RPMI7951 (cell line): ENCODE results near the gene NIPBL. TPM values are rescaled to one million over a fixed set of nuclear protein-coding genes. Genes with fewer than 3 reads are reported as not detected.
"Not testable (repeated sequence)": the region's sequence is repeated elsewhere in the genome, so short reads cannot be mapped to it uniquely, and the experiment has no call there.

ENCODE experiments used
- DNase-seq: peaks from one replicate; pipeline ENCODE4 v3.0.0-alpha.2; 2012; ENCODE audit warnings: low read depth
- total RNA-seq: library from RNA; depleted of rRNA; stranded (reverse); fragments of >200 nt; shearing (Covaris generic); gene quantifications from 2 replicates; pipeline ENCODE4 v1.2.3, GENCODE V29; 2014

NIPBL gene
- total RNA-seq, 1 experiment from 2014 or later = 21.5 TPM

DNA sequence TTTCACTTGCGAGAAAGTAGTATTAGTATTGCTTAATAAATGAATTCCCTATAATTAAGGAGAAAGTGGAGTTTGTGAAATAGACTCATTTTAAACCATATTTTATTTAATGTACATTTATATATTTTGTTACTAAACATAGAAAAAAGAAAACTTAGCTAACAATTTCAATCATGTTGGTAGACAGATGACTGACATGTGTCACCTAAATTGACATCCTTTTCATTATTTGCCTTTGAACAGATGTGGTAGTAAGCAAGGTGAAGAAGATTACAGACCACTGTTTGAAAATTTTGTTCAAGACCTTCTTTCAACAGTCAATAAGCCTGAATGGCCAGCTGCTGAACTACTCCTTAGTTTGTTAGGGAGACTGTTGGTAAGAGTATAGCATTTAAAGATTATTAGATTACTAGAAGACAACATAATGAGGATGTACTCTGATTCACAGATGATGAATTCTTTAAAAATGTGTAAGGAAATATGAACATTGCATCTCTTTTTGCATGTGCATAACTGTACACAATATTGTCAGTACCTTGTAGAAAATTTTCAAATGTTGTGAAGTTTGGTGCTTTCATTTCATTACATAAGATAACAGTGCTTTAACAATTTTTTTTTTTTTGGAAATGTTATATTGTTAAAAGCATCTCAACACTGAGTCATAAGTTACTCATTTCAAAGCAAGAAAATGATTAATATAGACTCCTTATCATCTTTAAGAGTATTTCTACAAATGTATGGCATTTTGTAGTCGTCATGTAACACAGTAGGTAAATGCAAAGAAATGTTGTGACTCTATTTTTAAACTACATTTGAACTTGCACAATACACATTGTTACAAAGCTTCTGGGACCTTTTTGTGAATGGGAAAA lies 139.5 kb downstream of the NIPBL start:
- DNase-seq = no peak

DNA sequence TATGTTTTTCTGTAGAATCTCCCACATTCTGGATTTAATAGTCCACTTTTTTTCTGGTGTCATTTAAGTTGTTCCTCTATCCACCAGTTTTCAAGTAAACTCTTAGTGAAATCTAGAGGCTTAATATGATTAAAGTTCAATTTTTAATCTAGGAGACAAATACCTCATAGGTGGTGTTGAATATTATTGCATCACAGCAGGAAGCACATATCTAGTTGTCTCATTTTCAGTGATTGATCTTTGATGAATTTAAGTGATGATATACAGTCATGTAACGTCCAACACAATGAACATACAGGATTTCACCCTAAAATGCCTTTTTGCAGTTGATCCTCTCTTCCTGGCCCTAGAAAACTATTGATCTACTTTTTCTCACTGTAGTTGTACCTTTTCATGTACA lies 152.3 kb downstream of the NIPBL start:
- no peak for DNase-seq

DNA sequence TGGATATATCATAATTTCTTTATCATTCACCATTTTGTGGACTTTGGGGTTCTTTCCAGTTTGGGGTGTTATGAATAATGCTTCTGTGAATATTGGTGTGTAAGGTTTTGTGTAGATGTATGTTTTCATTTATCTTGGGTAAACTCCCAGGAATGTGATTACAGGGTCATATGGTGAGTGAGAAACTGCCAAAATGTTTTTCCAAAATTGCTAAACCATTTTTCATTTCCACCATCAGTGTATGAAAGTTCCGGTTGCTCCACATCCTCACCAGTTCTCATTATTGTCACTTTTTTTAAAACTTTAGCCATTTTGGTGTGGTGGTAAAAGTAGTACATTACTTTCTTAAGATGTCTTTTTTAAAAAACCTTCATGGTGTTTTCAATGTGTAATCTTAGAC lies 152.9 kb downstream of the NIPBL start:
- no peak for DNase-seq

DNA sequence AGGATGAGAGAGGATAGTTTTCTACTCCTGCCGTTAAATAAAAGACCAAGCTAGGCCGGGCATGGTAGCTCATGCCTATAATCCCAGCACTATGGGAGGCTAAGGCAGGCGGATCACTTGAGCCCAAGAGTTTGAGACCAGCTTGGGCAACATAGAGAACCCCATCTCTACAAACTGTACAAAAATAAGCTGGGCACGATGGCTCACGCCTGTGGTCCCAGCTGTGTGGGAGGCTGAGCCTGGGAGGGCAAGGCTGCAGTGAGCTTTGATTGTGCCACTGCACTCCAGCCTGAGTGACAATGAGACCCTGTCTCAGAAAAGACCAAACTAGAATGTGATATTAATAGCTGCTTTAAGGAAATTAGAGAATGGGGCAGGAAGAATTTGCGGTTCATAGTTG lies 158.4 kb downstream of the NIPBL start:
- DNase-seq = no peak

DNA sequence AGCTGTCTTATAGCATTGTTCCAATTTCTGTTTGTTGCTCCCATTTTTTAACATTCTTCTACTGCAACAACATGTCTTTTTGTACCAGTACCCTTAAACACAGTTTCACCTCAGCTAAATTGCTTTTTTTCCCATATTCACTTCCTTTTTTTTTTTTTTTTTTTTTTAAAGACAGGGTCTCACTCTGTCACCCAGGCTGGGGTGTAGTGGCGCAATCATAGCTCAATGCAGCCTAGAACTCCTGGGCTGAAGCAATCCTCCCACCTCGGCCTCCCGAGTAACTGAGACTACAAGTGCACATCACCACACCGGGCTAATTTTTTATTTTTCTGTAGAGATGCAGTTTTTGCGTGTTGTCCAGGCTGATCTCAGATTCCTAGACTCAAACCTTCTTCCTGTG lies 161.3 kb downstream of the NIPBL start:
- DNase-seq = no peak

DNA sequence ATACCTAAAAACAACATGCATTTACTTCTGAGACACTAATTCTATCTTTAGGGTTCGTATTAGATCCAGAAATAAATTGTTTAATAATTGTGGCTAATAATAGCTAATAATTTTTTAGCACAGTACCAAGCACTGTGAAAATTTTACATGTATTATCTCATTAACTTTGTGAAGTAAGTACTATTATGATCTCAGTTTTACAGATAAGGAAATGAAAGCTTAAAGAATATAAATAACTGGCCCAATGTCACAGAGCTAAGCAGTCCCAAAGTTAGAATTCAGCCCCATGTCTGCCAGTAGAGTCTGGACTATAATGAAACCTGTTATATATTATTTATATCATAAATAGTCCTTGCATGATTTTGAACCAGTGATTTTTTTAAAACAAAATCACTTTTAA lies 163.3 kb downstream of the NIPBL start:
- DNase-seq = no peak

DNA sequence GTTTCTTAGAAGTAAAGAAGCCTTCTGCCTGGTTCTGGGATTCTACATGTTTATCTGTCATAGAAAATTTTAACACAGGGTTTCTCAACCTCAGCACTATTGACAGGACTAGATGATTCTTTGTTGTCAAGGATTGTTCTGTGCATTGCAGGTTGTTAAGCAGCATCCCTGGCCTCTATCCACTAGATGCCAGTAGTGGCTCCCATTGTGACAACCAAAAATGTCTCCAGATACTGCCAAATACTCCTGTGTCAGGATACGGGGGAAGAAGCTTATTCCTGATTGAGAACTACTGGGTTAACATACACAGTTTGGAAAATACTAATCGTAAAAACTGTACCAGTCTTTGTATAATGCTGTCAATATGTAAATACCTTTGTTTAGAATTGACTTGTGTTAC lies 167.1 kb downstream of the NIPBL start:
- no peak for DNase-seq

DNA sequence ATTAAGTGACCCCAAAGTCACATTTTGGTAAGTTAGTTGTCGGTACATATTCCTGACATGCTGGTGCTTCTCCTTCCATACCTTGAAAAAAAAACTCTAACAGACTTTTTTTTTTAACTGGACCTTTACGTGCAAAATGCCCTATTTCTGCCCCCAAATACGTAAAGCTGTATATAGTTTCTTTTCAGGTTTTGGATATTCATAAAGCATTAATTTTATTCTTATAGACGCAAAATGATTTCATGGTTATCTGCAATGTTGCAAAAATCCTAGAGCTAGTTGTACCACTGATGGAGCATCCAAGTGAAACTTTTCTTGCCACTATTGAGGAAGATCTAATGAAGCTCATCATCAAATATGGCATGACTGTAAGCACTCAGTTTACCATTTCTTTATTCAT lies 167.6 kb downstream of the NIPBL start:
- DNase-seq = no peak

DNA sequence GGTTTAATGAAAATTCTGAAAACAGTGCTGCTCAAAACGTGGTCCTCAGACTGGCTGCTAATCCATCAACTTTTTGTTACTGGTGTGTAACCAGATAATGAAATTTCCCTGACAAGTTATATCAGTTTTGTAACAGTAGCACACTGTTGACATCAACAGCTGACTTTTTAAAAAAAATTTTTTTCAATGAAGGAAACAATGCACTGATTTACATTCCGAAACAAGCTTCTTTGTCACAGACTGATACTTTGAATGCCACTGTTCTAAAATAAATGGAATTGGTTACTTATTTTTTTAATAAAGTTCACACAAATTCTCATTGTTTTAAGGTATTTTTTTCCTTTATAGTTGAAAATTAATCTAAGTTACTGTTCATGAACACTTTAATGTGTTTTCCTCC lies 169.1 kb downstream of the NIPBL start:
- DNase-seq = no peak

DNA sequence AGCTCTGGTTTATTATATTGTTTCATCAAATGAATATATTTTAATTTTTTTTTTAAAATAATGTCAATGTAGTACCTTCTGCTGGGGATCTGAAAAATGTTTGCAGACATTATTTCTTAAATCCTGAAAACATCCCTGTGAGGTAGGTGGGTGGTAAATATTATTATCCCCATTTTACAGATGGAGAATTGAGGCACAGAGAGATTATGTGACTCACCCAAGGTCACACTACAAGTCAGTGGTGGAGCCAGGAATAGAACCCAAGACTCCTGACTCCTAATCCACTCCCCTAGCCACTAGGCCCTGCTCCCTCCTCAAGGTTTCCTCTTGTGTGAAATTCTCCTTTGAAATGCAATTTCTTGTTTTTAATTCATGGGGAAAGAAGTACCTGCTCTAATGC lies 171.4 kb downstream of the NIPBL start:
- no peak for DNase-seq

DNA sequence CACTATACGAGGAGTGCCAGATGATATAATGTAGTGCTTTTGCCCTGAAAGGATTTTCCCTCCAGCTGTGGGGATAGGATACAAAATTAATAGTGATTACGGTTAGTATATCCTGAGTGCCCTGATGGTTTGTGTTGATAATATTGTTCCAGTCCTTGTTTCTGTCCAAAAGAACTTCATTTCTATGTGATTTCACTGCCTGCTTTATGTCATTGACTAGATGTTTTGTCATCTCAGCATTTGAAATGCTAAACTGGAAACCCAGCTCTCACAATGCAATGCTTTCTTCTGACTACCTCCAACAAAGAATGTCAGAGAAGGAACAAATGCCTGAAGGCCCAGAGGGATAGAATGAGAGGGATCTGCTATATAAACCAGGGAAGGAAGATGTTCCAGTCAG lies 177.8 kb downstream of the NIPBL start:
- DNase-seq = no peak

DNA sequence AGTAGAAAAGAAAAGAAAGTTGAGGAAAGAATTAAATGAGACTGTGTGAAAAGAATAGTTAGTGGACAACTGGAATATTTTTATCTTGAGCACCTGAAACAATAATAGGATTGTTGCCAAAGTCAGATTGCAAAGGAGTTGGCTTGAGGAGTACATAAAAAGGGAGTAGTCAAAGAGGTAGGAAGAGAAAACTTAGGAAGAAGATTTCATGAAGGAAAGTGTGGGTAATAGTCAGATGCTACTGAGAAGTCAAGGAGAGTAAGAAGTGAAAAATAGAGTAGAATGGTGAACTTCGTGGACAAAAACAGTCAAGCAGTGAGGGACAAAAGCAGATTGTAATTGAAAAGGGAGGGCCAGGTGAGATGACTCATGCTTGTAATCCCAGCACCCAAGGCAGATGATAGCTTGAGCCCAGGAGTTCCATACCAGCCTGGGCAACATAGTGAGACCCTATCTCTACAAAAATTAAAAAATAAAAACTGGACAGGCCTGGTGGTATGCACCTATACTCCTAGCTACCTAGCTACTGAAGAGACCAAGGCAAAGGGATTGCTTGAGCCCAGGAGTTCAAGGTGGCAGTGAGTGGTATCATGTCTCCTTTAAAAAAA lies 178.9 kb downstream of the NIPBL start:
- DNase-seq = no peak

DNA sequence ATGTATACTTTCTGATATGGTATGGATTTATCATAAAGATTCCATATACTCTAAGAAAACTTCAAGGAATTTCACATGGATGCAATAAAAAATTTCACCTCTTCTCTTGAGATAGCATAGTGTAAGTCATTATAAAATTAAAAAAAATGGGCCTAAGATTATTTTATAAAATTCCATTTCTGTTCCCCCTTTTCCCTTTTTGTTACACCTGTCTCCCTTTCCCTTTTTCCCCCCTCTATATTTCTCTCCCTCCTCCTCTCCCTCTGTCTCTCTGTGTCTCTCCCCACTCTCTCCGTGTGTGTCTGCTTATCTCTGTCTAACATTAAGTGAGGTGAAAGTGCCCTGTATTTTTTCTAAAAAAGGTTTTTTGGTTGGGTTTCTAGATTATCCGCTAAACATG lies 180.2 kb downstream of the NIPBL start:
- no peak for DNase-seq

DNA sequence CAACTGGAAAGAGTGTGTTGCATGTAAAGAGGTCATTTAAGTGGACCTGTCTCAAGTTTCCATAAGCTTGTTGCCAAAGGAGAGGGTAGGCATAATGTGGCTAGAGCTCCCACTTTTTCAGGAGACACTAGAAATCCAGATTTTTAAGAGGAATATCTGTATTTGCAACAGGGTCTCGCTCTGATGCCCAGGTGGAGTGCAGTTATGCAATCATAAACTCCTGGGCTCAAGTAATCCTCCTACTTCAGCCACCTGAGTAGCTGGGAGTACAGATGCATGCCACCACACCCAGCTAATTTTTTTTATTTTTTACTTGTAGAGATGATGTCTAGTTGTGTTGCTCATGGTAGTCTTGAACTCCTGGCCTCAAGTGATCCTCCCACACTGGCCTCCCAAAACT lies 183.5 kb downstream of the NIPBL start:
- no peak for DNase-seq

DNA sequence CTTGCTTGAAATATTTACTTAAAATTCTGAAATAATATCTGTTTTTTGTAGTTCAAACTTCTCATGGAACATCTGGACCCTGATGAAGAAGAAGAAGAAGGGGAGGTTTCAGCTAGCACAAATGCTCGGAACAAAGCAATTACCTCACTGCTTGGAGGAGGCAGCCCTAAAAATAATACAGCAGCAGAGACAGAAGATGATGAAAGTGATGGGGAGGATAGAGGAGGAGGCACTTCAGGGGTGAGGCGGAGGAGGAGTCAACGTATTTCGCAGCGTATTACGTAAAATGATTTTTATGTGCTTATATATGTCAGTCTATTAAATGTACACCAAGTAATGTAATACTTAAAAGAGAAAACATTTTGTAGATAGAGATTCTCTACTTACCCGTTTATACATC lies 187.2 kb downstream of the NIPBL start:
- no peak for DNase-seq

DNA sequence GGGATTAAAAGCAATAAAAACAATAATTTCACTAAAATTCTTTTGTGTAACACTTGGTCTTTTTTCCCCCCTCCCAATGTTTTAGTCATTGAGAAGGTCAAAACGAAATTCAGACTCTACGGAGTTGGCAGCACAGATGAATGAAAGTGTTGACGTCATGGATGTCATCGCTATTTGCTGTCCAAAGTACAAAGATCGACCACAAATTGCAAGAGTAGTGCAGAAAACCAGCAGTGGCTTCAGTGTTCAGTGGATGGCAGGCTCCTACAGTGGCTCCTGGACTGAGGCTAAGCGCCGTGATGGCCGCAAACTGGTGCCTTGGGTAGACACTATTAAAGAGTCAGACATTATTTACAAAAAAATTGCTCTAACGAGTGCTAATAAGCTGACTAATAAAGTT lies 187.9 kb downstream of the NIPBL start:
- DNase-seq = no peak

DNA sequence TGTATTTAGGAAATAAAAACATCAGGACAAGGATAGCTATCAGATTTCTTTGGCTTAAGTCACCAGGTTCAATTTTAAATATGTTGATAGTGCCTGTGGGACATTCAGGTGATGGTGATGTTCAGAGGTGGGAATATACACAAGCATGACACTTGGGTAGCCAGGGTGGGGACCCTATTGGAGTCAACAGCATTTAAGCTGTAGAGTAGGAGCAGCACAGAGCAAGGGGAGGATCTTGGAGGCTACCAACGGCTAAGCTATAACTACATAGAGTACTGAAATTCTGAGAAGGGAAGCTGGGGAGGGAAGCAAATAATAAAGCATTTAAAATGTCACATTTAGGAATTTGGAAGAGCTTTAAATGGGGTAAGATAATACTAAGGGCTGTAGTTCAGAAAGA lies 194.9 kb downstream of the NIPBL start:
- no peak for DNase-seq

DNA sequence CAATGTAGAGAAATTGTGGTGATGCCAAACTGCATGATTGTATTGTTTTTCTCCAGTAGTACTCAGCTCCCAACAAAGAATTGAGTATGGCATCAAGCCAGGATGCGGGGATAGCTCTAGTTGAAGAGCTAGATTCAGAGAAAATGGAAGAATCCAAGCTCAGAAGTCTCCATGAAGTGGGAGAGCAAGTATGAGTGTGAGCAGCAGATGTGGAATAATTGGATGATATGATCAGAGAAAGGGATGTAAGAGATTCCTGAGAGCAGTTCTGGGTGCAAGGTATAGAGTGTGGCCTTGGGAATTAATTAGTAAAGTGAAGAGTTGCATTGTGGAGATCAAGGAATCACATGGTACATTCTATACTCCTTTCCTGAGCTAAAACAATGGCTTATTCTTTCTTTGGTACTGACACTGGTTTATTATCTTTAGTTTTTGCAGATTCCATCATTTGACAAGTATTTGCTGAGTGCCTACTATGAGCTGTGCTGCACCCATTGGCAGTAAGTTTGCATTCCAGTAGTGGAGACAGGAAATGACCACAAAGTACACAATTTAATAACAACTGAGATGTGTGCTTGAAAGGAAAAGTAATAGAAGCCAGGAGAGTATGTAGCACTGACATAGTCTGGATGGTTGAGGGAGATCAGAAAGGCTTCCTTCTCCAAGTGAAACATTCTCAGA lies 195.5 kb downstream of the NIPBL start:
- DNase-seq = peak; percentile 25

DNA sequence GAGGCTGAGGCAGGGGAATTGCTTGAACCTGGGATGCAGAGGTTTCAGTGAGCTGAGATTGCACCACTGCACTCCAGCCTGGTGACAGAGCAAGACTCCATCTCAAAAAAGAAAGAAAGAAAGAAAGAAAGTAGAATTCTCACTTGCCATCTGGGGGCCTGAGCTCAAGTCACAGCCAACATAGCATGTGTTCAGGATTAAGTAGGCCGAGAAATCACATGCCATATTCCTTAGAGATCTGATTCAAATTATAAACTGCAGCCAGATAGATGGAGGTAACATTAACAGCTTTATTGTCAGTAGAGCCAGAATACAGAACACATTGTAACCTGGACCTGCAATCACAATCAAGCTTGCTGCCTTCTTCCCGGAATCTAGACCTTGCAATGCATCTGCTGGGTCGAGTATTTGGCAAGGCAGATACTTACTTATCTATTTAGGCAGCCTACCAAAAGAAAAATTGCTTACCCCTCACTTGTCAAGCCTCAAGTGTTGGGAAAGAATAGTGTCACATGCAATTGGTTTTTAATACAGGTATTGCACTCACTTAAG lies 198.9 kb downstream of the NIPBL start:
- DNase-seq = no peak

DNA sequence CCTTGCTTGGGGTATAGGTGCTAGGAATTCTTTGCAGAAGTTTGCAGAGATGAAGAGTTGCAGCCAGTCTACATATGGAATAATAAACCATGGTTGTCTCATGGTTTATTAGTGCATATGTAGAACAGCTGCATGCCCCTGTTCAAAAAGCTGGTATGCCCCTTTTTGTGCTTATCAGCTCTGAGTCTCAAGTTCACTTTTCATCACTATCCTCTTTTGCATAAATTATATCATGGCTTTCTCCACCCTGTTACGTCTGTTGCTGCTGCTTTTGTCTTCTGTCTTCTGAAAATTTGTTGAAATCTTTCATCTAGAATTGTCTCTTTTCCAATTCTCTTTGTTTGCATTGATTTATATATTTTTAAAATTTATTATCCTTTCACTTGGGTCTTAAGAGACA lies 200.6 kb downstream of the NIPBL start:
- no peak for DNase-seq

DNA sequence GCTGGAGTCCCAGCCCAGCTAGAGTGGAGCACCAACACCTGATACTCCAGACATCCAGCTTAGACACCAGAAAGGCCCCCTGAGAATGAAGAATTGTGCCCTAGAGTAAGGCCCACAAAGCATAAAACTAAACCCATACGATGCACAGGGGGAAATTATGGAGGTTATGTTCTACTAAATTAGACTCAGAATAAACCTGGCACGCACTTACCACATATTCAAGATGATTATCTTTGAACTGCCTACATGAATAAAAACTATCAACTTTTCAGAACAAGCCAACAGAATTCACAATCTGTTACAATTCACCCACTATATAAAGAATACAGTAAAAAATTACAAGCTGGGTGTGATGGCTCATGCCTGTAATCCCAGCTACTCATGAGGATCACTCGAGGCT lies 204.1 kb downstream of the NIPBL start:
- DNase-seq = no peak

DNA sequence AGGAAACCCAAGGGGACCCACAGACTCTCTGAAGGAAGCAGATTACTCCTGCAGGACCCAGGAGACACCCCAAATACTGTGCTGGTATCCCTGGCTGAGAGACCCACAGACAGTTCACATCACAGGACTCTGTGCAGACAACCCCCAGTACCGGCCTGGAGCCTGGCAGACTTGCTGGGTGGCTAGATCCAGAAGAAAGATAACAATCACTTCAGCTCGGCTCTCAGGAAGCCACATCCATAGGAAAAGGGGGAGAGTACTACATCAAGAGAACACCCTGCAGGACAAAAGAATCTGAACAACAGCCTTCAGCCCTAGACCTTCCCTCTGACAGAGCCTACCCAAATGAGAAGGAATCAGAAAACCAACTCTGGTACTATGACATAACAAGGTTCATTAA lies 206.4 kb downstream of the NIPBL start:
- not testable (repeated sequence) for DNase-seq

DNA sequence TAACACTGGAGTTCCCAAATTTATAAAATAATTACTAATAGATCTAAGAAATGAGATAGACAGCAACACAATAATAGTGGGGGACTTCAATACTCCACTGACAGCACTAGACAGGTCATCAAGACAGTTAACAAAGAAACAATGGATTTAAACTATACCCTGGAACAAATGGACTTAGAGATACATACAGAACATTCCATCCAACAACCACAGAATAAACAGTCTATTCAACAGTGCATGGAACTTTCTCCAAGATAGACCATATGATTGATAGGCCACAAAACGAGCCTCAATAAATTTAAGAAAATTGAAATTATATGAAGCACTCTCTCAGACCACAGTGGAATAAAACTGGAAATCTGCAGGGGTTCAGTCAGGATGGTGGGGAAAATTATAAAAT lies 209.5 kb downstream of the NIPBL start:
- DNase-seq = not testable (repeated sequence)
